ENCODE results near the gene PREX1. TPM values are rescaled to one million over a fixed set of nuclear protein-coding genes. Genes with fewer than 3 reads are reported as not detected.

PREX1 gene
- polyA plus RNA-seq, 1 donor (not counting 4 experiments of a cell fraction or from before 2014, with no cell fraction given): 0.22 TPM

- no peaks in the 10 kb centered on the region for H4K20me1 ChIP-seq (ENCODE audit: control insufficient read depth, extremely low read depth, insufficient read depth, low read length)
- H3K9me1 ChIP-seq (ENCODE audit: control insufficient read depth, extremely low read depth, insufficient read depth, low read length): no peaks in the 10 kb centered on the region
- no peaks in the 10 kb centered on the region for H3K79me2 ChIP-seq (ENCODE audit: control insufficient read depth, insufficient read depth, low read length)
- no peak overlapping the region for H3K27ac ChIP-seq (ENCODE audit: control insufficient read depth, insufficient read depth, low read length)
- H3K36me3 ChIP-seq (ENCODE audit: control insufficient read depth in 2 of 2, extremely low read depth in 1 of 2, insufficient read depth in 2 of 2, low read length in 2 of 2): no peaks in the 10 kb centered on the region
- peaks cover 17% of the 10 kb centered on the region for H3K27me3 ChIP-seq (ENCODE audit: control insufficient read depth, extremely low read depth, insufficient read depth, low read length)
- H3K9me3 ChIP-seq (ENCODE audit: control insufficient read depth, low read depth, low read length): no peaks in the 10 kb centered on the region
- no peak for FAIRE-seq
- no peak overlapping the region for H2AFZ ChIP-seq (ENCODE audit: control insufficient read depth, low read length)
- no peak overlapping the region for H3K9ac ChIP-seq (ENCODE audit: control insufficient read depth, extremely low read depth, insufficient read depth, low read length)
- H3K4me2 ChIP-seq (ENCODE audit: control insufficient read depth, extremely low read depth, insufficient read depth, low read depth, low read length): no peak overlapping the region
- no peak overlapping the region for H3K4me3 ChIP-seq (ENCODE audit: control insufficient read depth in 2 of 3, extremely low read depth in 1 of 3, insufficient read depth in 2 of 3, low read depth in 1 of 3, low read length in 3 of 3)
- H3K4me1 ChIP-seq (ENCODE audit: control insufficient read depth, extremely low read depth, insufficient read depth, low read length): no peaks in the 10 kb centered on the region
- dilution Hi-C loops (cut with MboI; ENCODE audit: extremely low pct_ligation_motif_present, low sequenced_read_pairs): no loop called here
- TF ChIP-seq CTCF (optimal IDR thresholded peaks at IDR 0.05 in 1 of 3, IDR thresholded peaks at IDR 0.05 in 1 of 3, conservative IDR thresholded peaks at IDR 0.05 in 1 of 3; ENCODE audit: extremely low read depth in 1 of 3, insufficient read depth in 2 of 3, low read length in 3 of 3): no peak
- TF ChIP-seq EZH2 (IDR thresholded peaks at IDR 0.05; ENCODE audit: low read length): no peak
- no peak for DNase-seq (ENCODE audit: low read depth, low spot score)
These were observed 136.3 kb downstream of the PREX1 start for GRCh38 chr20:48691523-48691922.

- TF ChIP-seq CTCF (optimal IDR thresholded peaks at IDR 0.05 in 1 of 3, IDR thresholded peaks at IDR 0.05 in 1 of 3, conservative IDR thresholded peaks at IDR 0.05 in 1 of 3; ENCODE audit: extremely low read depth in 1 of 3, insufficient read depth in 2 of 3, low read length in 3 of 3) (no peak), EZH2 (IDR thresholded peaks at IDR 0.05; ENCODE audit: low read length) (no peak)
- Histone ChIP-seq H3K9me3 (ENCODE audit: control insufficient read depth, low read depth, low read length) (no peaks in the 10 kb centered on the region), H3K27me3 (ENCODE audit: control insufficient read depth, extremely low read depth, insufficient read depth, low read length) (peaks cover 18% of the 10 kb centered on the region), H3K9me1 (ENCODE audit: control insufficient read depth, extremely low read depth, insufficient read depth, low read length) (no peaks in the 10 kb centered on the region), H3K36me3 (ENCODE audit: control insufficient read depth in 2 of 2, extremely low read depth in 1 of 2, insufficient read depth in 2 of 2, low read length in 2 of 2) (no peaks in the 10 kb centered on the region), H3K4me3 (ENCODE audit: control insufficient read depth in 2 of 3, extremely low read depth in 1 of 3, insufficient read depth in 2 of 3, low read depth in 1 of 3, low read length in 3 of 3) (no peak overlapping the region), H3K4me1 (ENCODE audit: control insufficient read depth, extremely low read depth, insufficient read depth, low read length) (no peaks in the 10 kb centered on the region), H3K9ac (ENCODE audit: control insufficient read depth, extremely low read depth, insufficient read depth, low read length) (no peak overlapping the region), H3K4me2 (ENCODE audit: control insufficient read depth, extremely low read depth, insufficient read depth, low read depth, low read length) (no peak overlapping the region), H2AFZ (ENCODE audit: control insufficient read depth, low read length) (no peak overlapping the region), H3K27ac (ENCODE audit: control insufficient read depth, insufficient read depth, low read length) (no peak overlapping the region), H3K79me2 (ENCODE audit: control insufficient read depth, insufficient read depth, low read length) (no peaks in the 10 kb centered on the region), H4K20me1 (ENCODE audit: control insufficient read depth, extremely low read depth, insufficient read depth, low read length) (no peaks in the 10 kb centered on the region)
- DNase-seq (ENCODE audit: low read depth, low spot score): no peak
- FAIRE-seq: no peak
- dilution Hi-C loops (cut with MboI; ENCODE audit: extremely low pct_ligation_motif_present, low sequenced_read_pairs): no loop called here
These were observed 136.9 kb downstream of the PREX1 start for GRCh38 chr20:48690888-48691287.
